OCI-LY7 (cell line): ENCODE measurements around the gene CILP2. TPM values are rescaled to one million over a fixed set of nuclear protein-coding genes. Genes with fewer than 3 reads are reported as not detected.

Experiments
- BruUV-seq: library from RNA; stranded (reverse); fragments of 400-500 nt; replicated peaks from 2 replicates; lab custom pipeline; 2021; lab: Mats Ljungman, UMichigan
- CTCF ChIA-PET: fragments of 300-600 bp; sonication (Branson Sonifier 250); formaldehyde crosslinking; loops from one replicate; lab custom pipeline; 2022; ENCODE audit warnings: antibody characterized with exemption; ENCODE audit not compliant: unreplicated experiment; lab: Charles Lee
- POLR2A ChIA-PET: fragments of 300-600 bp; sonication (Branson Sonifier 250); formaldehyde crosslinking; loops from one replicate; lab custom pipeline; 2022; ENCODE audit warnings: antibody characterized with exemption; lab: Charles Lee
- DNase-seq: peaks from one replicate; pipeline ENCODE4 v3.0.0-alpha.2; 2015; ENCODE audit warnings: low spot score
- H2AFZ ChIP-seq: fragments of 200-600 bp; sonication (generic), shearing (Covaris generic); 2 replicates; pipeline ENCODE4 v1.6.1; 2014; ENCODE audit warnings: mild to moderate bottlenecking, antibody characterized with exemption, low read length, moderate library complexity
- H3K27ac ChIP-seq: fragments of 200-600 bp; sonication (generic); 2 replicates; pipeline ENCODE4 v1.5.1; 2014; ENCODE audit warnings: mixed run types, low read depth, mild to moderate bottlenecking, moderate library complexity, low read length, inconsistent platforms; ENCODE audit not compliant: poor library complexity, severe bottlenecking
- H3K36me3 ChIP-seq: fragments of 200-600 bp; sonication (generic); 2 replicates; pipeline ENCODE4 v1.6.1; 2014; ENCODE audit warnings: mild to moderate bottlenecking, antibody characterized with exemption, low read length, moderate library complexity, mixed read lengths; ENCODE audit not compliant: insufficient read depth
- H3K4me1 ChIP-seq: fragments of 200-600 bp; sonication (generic); 2 replicates; pipeline ENCODE4 v1.5.1; 2014; ENCODE audit warnings: mild to moderate bottlenecking, low read length; ENCODE audit not compliant: insufficient read depth, poor library complexity, severe bottlenecking
- H3K4me2 ChIP-seq: fragments of 200-600 bp; sonication (generic); 2 replicates; pipeline ENCODE4 v1.6.1; 2014; ENCODE audit warnings: mild to moderate bottlenecking, low read length
- H3K4me3 ChIP-seq: fragments of 200-600 bp; sonication (generic); 2 replicates; pipeline ENCODE4 v1.5.1; 2014; ENCODE audit warnings: mild to moderate bottlenecking, low read depth, low read length; ENCODE audit not compliant: poor library complexity, severe bottlenecking
- H3K79me2 ChIP-seq: fragments of 200-600 bp; sonication (generic); 2 replicates; pipeline ENCODE4 v1.6.1; 2016; ENCODE audit warnings: low read depth, mild to moderate bottlenecking, low read length, moderate library complexity, mixed read lengths; ENCODE audit not compliant: insufficient read depth
- H3K9me2 ChIP-seq: fragments of 200-600 bp; sonication (generic); 2 replicates; pipeline ENCODE4 v1.6.1; 2016; ENCODE audit warnings: mild to moderate bottlenecking, low read length, mixed read lengths; ENCODE audit not compliant: insufficient read depth
- H3K9me3 ChIP-seq: fragments of 200-600 bp; sonication (generic); 2 replicates; pipeline ENCODE4 v1.6.1; 2014; ENCODE audit warnings: mild to moderate bottlenecking, mixed run types, low read length, mixed read lengths
- H4K20me1 ChIP-seq: fragments of 200-600 bp; sonication (generic); 2 replicates; pipeline ENCODE4 v1.6.1; 2014; ENCODE audit warnings: mild to moderate bottlenecking, antibody characterized with exemption, low read length, moderate library complexity, mixed read lengths; ENCODE audit not compliant: insufficient read depth
- EZH2phosphoT487 ChIP-seq: fragments of 200-600 bp; sonication (generic); IDR thresholded peaks from 2 replicates; pipeline ENCODE4 v1.6.1; 2018; ENCODE audit warnings: low read depth, borderline replicate concordance, mild to moderate bottlenecking, mixed run types, antibody characterized with exemption, low read length, moderate library complexity, mixed read lengths
- intact Hi-C: fragments of 100-400 bp; cut with micrococcal nuclease; formaldehyde crosslinking; loops from one replicate; pipeline ENCODE4 v1.10.0; 2022; ENCODE audit not compliant: unreplicated experiment
- total RNA-seq, 2 experiments: library from RNA; depleted of rRNA in 1 of 2; stranded (reverse); fragments of >200 nt in 1 of 2; shearing (Covaris generic) in 1 of 2; gene quantifications; 2 replicates each; pipeline ENCODE4 v1.2.3, GENCODE V29; 2014 to 2022
- TF ChIP-seq, protein P1 (sequence below): fragments of 200-600 bp; sonication (generic); conservative IDR thresholded peaks from 2 replicates; pipeline ENCODE4 v1.5.1; 2014; ENCODE audit warnings: mild to moderate bottlenecking, antibody characterized with exemption, low read length, moderate library complexity, mixed read lengths

CILP2 gene
- total RNA-seq, 2 experiments from 2014 or later, result 0.19 to 0.51 TPM

DNA sequence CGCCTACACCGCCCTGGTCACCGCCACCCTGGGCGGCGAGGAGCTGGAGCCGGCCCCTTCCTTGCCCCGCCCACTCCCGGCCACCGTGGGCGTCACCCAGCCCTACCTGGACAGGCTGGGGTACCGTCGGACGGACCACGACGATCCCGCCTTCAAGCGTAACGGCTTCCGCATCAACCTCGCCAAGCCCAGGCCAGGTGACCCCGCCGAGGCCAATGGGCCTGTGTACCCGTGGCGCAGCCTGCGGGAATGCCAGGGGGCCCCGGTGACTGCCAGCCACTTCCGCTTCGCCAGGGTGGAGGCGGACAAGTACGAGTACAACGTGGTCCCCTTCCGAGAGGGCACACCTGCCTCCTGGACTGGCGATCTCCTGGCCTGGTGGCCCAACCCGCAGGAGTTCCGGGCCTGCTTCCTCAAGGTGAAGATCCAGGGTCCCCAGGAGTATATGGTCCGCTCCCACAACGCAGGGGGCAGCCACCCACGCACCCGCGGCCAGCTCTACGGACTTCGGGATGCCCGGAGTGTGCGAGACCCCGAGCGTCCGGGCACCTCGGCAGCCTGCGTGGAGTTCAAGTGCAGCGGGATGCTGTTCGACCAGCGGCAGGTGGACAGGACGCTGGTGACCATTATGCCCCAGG is 7.0 kb downstream of the CILP2 start:
- no peaks in the 10 kb centered on the region for H3K79me2 ChIP-seq
- DNase-seq, result no peak
- no peaks in the 10 kb centered on the region for H4K20me1 ChIP-seq
- H3K4me3 ChIP-seq, result no peak overlapping the region
- intact Hi-C loops, result no loop called here
- CTCF ChIA-PET, result no interaction called here
- no peaks in the 10 kb centered on the region for H3K9me2 ChIP-seq
- TF ChIP-seq EZH2phosphoT487, result no peak
- TF ChIP-seq, protein P1, sequence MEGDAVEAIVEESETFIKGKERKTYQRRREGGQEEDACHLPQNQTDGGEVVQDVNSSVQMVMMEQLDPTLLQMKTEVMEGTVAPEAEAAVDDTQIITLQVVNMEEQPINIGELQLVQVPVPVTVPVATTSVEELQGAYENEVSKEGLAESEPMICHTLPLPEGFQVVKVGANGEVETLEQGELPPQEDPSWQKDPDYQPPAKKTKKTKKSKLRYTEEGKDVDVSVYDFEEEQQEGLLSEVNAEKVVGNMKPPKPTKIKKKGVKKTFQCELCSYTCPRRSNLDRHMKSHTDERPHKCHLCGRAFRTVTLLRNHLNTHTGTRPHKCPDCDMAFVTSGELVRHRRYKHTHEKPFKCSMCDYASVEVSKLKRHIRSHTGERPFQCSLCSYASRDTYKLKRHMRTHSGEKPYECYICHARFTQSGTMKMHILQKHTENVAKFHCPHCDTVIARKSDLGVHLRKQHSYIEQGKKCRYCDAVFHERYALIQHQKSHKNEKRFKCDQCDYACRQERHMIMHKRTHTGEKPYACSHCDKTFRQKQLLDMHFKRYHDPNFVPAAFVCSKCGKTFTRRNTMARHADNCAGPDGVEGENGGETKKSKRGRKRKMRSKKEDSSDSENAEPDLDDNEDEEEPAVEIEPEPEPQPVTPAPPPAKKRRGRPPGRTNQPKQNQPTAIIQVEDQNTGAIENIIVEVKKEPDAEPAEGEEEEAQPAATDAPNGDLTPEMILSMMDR, result no peak
- H3K9me3 ChIP-seq, result no peaks in the 10 kb centered on the region
- POLR2A ChIA-PET, result no interaction called here
- H3K27ac ChIP-seq, result no peak overlapping the region
- peaks cover 5% of the 10 kb centered on the region for H3K4me1 ChIP-seq
- no peak overlapping the region for H2AFZ ChIP-seq
- BruUV-seq, result no TSS peak
- H3K4me2 ChIP-seq, result no peak overlapping the region
- H3K36me3 ChIP-seq, result no peaks in the 10 kb centered on the region

GRCh38 chr19:19545707-19546106 is 7.6 kb downstream of the CILP2 start:
- no TSS peak for BruUV-seq
- POLR2A ChIA-PET, result no interaction called here
- no peaks in the 10 kb centered on the region for H3K36me3 ChIP-seq
- H3K9me3 ChIP-seq, result no peaks in the 10 kb centered on the region
- no peak overlapping the region for H2AFZ ChIP-seq
- CTCF ChIA-PET, result no interaction called here
- H3K4me3 ChIP-seq, result no peak overlapping the region
- TF ChIP-seq, protein P1, result no peak
- TF ChIP-seq EZH2phosphoT487, result no peak
- no peaks in the 10 kb centered on the region for H3K79me2 ChIP-seq
- no peak overlapping the region for H3K4me2 ChIP-seq
- DNase-seq, result no peak
- H3K27ac ChIP-seq, result no peak overlapping the region
- H3K4me1 ChIP-seq, result peaks cover 4% of the 10 kb centered on the region
- intact Hi-C loops, result no loop called here
- H3K9me2 ChIP-seq, result no peaks in the 10 kb centered on the region
- H4K20me1 ChIP-seq, result no peaks in the 10 kb centered on the region

GRCh38 chr19:19546751-19547162 is 8.7 kb downstream of the CILP2 start:
- ChIA-PET CTCF (no interaction called here), POLR2A (no interaction called here)
- DNase-seq, result no peak
- no TSS peak for BruUV-seq
- no peak for TF ChIP-seq EZH2phosphoT487
- TF ChIP-seq, protein P1, result no peak
- H4K20me1 ChIP-seq, result no peaks in the 10 kb centered on the region
- no peak overlapping the region for H3K4me2 ChIP-seq
- no peaks in the 10 kb centered on the region for H3K4me1 ChIP-seq
- no peaks in the 10 kb centered on the region for H3K36me3 ChIP-seq
- no peak overlapping the region for H3K27ac ChIP-seq
- H3K79me2 ChIP-seq, result no peaks in the 10 kb centered on the region
- no peaks in the 10 kb centered on the region for H3K9me3 ChIP-seq
- no peak overlapping the region for H2AFZ ChIP-seq
- intact Hi-C loops, result no loop called here
- H3K9me2 ChIP-seq, result no peaks in the 10 kb centered on the region
- no peak overlapping the region for H3K4me3 ChIP-seq
